ENCODE data around the gene CCDC102B.

- TF ChIP-seq CTCF (IDR thresholded peaks at IDR 0.05; ENCODE audit: poor library complexity, severe bottlenecking) = no peak
- no peak for TF ChIP-seq EZH2 (IDR thresholded peaks at IDR 0.05; ENCODE audit: borderline replicate concordance, insufficient read depth, low read length, poor library complexity, severe bottlenecking)
- TF ChIP-seq POLR2AphosphoS5 (IDR thresholded peaks at IDR 0.05) = no peak
- TF ChIP-seq EP300 (conservative IDR thresholded peaks at IDR 0.05; ENCODE audit: poor library complexity, severe bottlenecking) = no peak
These were observed 186.5 kb downstream of the CCDC102B start for GRCh38 chr18:68984342-68984741.

Data from neural cell (in vitro differentiated cells).